22Rv1 (cell line): Measurements from ENCODE around the gene SNU13.

Experiments
- ZFX ChIP-seq: fragments of 450-650 bp; IDR thresholded peaks from 2 replicates; pipeline ENCODE4 v1.6.1; 2017; ENCODE audit warnings: antibody characterized with exemption, borderline replicate concordance
- TF ChIP-seq, protein P1 (sequence below): fragments of 450-650 bp; IDR thresholded peaks from 2 replicates; pipeline ENCODE4 v1.5.1; 2017; ENCODE audit warnings: mild to moderate bottlenecking

- TF ChIP-seq, protein P1, sequence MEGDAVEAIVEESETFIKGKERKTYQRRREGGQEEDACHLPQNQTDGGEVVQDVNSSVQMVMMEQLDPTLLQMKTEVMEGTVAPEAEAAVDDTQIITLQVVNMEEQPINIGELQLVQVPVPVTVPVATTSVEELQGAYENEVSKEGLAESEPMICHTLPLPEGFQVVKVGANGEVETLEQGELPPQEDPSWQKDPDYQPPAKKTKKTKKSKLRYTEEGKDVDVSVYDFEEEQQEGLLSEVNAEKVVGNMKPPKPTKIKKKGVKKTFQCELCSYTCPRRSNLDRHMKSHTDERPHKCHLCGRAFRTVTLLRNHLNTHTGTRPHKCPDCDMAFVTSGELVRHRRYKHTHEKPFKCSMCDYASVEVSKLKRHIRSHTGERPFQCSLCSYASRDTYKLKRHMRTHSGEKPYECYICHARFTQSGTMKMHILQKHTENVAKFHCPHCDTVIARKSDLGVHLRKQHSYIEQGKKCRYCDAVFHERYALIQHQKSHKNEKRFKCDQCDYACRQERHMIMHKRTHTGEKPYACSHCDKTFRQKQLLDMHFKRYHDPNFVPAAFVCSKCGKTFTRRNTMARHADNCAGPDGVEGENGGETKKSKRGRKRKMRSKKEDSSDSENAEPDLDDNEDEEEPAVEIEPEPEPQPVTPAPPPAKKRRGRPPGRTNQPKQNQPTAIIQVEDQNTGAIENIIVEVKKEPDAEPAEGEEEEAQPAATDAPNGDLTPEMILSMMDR, result no peak
- TF ChIP-seq ZFX, result no peak
Observed at GRCh38 chr22:41659941-41660340, 28.7 kb downstream of the SNU13 start.
